NOMO-1 treated with dmso at 0.1 percent for 144 hours (cell line): Measurements from ENCODE around the gene CENPQ.

Experiments
- DNase-seq: peaks from one replicate; lab custom pipeline; 2025; ENCODE audit not compliant: unreplicated experiment; lab: John Stamatoyannopoulos, UW

CENPQ gene

DNA sequence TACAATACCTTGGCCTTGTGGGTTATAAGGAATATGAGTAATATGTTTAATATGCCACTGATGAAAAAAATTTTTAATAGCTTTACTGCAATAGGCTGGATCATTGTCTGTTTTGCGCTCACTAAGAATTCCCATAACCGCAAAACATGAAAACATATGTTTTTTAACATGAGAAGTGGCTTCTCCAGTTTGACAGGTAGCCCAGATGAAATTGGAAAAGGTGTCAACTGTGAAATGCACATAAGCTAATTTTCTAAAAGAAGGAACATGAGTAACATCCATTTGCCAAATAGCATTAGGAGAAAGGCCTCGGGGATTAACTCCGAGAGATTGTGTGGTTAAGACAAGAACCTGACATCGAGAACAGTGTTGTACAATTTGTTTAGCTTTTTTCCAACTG is 41.5 kb downstream of the CENPQ start:
- DNase-seq: no peak

GRCh38 chr6:49506569-49507111 is 43.5 kb downstream of the CENPQ start:
- no peak for DNase-seq

GRCh38 chr6:49509342-49509741 is 46.2 kb downstream of the CENPQ start:
- DNase-seq: no peak

DNA sequence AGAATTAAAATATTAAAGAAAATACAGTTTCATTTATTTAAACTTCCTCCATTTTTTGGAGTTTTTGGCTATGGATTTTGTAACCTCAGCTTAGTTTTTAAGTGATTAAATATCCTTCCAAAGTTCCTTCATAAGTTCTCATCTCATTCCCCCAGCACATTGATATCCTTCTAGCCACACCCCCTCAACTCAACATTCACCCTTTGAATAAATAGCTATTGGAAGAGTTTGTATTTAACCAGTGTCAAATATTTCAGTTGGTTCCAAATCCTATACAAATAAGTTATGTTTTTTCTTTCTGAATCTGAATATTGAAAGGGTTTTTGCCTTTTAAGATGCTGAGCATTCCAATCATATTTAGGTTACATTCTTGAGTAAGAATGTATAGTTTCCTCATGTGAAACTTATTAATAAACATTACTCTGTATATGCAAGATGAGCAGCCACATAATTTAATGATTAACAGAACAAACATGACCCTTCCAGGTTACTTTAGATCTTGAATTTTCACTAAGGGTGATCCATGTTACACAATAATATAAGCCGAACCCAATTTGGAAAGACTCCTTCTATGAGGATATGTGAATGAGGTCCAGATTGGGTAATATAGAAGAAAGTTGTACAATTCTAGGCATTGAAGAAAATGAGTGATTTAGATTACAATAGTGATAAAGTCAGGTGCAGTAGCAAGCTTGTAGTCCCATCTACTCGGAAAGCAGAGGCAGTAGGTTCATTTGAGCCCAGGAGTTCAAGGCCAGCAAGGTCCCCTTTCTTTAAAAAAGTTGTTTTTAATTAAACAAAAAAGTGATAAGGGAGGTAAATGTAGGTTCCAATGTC is 50.2 kb downstream of the CENPQ start:
- DNase-seq: no peak

DNA sequence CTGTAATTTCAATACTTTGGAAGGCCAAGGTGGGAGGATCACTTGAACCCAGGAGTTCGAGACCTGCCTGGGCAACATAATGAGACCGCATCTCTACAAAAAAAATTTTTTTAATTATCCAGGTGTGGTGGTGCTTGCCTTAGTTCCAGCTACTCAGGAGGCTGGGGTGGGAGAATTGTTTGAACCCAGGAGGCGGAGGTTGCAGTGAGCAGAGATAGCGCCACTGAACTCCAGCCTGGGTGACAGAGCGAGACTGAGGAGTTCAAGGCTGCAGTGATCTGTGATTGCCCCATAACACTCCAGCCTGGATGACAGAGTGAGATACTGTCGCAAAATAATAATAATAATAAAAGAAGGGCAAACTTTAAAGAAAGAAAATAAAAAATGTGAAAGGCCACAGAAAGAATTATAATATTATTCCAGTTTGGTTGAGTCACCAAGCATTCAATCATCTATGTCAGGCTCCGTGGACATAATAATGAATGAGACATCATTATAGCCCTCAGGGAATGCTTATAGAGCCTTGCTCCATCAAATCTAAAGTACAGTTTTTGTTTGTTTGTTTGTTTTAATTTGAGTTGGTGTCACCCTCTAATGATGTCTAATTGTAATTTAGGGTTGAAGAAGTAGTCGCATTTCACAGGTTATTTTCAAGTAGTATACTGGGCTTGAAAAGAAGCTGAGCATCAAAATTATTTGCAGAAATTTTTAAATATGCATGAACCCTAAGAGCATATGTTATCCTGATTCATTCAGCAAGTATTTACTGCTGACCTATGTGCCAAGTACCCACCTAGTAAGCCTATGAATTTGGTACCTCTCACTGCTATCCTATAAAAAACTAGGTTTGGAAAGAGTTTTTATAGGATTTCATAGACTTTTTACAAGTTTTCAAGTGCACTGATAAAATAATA is 51.7 kb downstream of the CENPQ start:
- DNase-seq: no peak

DNA sequence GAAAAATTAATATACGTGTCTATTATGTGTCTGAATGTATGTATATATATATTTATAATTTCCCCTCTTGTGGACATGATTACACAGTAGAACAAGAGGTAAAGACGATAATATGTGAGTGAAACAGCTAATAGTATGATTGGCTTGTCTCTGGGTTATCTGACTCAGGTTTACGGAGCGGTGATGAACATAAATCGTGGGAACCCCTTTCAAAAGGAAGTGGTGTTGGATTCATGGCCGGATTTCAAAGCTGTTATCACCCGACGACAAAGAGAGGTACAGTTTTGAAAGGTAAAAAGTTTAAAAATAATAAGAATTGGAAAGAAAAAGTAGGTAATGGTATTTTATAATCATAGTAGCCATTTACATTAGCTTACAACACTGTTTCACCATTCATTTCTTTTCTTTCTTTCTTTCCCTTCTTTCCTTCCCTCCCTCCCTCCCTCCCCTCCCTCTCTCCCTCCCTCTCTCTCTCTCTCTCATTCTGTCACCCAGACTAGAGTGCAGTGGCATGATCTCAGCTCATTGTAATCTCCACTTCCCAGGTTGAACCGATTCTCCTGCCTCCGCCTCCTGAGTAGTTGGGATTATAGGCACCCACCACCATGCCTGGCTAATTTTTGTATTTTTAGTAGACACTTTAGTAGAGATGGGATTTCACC is 52.4 kb downstream of the CENPQ start:
- DNase-seq: no peak

- no peak for DNase-seq
Measured at GRCh38 chr6:49516147-49516505, 53.0 kb downstream of the CENPQ start.

DNA sequence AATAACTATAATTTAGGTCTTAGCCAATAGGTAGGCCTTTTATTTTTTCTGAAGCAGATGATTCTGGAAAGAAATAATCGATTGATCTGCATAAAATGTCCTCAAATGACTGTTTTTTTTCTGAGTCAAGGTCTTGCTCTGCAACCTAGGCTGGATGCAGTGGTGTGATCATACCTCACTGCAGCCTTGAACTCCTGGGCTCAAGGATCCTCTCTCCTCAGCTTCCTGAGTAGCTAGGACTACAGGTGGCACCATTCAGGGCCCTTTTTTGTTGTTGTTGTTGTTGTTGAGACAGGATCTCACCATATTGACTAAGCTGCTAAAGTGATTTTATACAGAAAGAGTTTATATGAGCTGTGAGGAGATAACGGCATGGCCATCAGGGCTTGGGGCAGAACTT is 54.7 kb downstream of the CENPQ start:
- DNase-seq: no peak

DNA sequence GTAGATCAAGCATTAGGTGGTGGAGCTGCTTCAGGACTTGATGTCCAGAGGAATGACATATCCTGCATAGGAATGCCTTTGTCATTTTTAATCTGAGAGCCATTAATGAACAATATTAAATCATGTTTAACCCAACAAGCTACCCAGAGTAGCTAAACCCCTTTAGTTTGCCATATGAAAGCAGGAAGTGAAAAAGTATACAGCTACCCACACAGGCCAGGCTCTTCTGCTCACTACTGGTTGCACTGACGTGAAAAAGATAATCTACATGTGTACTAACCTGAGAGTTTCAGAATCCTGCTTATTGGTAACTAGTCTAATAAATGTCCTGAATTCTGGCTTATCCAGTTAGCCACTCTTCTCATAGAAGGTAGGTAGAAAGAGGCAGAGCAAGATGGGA is 56.5 kb downstream of the CENPQ start:
- no peak for DNase-seq

GRCh38 chr6:49522710-49523593 is 59.8 kb downstream of the CENPQ start:
- no peak for DNase-seq

DNA sequence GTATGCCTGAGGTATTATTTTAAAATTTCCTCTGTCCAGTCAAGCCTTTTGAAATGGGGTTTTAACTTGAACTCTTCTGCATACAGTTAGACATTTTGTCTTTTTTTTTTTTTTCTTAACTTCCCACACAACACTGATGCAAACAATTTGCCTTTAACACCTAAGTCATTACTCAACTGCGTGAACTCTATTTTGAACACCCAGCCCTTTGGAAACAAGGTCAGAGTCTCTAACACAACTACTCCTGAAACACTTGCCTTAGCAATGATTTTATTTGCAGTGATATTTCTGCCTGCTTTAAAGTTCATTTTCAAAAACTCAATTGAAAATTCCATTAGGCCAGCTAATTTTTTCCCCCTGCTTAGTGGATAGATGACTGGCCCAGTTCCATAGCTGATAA is 60.7 kb downstream of the CENPQ start:
- DNase-seq: no peak

- DNase-seq: no peak
Measured at GRCh38 chr6:49524541-49524940, 61.4 kb downstream of the CENPQ start.

GRCh38 chr6:49526598-49526997 is 63.4 kb downstream of the CENPQ start:
- no peak for DNase-seq

GRCh38 chr6:49527320-49527719 is 64.2 kb downstream of the CENPQ start:
- no peak for DNase-seq

GRCh38 chr6:49528571-49528970 is 65.4 kb downstream of the CENPQ start:
- DNase-seq: no peak

GRCh38 chr6:49530141-49530776 is 67.1 kb downstream of the CENPQ start:
- DNase-seq: no peak

DNA sequence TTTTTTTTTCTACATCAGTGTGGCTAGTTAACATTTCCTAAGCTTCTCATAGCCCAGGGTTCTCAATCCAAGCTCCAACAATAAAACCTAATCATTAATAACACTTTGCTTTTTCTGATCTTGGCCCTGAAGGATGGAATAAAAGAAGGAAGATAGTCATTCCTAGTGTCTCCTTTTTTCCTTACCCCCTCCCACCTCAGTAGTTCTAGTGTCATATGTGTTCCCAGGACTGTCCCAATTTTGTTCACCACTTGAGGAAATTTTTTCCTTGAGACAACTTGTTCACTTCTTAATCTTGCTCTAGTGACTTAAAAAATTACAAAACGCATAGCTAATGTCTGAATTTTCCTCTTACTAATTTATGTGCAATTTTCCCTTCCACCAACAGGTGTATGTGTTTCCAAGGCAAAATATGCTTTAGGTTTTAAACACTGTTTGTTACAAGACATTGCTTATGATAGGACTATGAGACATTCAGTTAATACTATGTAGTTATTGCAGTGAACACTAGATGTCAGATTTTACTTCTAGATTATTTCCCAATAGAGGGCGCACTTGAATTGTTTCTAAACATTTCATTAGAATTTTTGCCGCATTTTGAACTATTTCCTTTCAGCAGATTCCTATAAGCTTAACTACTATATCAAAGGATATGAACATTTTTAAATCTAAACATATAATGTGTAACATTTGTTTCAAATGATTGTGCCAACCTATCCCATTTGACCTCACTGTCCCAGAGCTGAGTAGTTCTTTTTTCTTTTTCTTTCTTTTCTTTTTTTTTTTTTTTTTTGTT is 68.8 kb downstream of the CENPQ start:
- peak; percentile 21 for DNase-seq

DNA sequence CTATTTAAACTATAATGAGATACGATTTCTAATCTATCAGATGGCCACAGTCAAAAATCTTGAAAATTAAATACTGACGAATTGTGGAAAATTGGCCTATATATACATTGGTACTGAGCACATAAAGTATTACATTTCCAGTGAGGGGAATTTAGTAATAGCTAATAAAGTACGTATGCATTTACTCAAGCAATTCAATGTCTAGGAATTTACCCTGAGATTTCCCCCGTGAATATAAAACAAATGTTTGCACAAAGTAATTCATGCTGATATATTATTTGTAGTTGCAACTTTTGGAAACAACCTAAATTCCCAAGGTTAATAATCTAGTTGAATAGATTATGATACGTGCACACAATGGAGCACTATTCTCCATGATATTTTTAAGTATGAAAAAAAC is 72.6 kb downstream of the CENPQ start:
- no peak for DNase-seq

- no peak for DNase-seq
Measured at GRCh38 chr6:49539102-49539501, 75.9 kb downstream of the CENPQ start.
